ENCODE measurements around the gene LRIT2. TPM values are rescaled to one million over a fixed set of nuclear protein-coding genes. Genes with fewer than 3 reads are reported as not detected.
A peak's percentile ranks its signal among the peaks of the same experiment; 100 is the strongest.

Gene LRIT2
- total RNA-seq, 1 donor from 2014 or later = not detected

DNA sequence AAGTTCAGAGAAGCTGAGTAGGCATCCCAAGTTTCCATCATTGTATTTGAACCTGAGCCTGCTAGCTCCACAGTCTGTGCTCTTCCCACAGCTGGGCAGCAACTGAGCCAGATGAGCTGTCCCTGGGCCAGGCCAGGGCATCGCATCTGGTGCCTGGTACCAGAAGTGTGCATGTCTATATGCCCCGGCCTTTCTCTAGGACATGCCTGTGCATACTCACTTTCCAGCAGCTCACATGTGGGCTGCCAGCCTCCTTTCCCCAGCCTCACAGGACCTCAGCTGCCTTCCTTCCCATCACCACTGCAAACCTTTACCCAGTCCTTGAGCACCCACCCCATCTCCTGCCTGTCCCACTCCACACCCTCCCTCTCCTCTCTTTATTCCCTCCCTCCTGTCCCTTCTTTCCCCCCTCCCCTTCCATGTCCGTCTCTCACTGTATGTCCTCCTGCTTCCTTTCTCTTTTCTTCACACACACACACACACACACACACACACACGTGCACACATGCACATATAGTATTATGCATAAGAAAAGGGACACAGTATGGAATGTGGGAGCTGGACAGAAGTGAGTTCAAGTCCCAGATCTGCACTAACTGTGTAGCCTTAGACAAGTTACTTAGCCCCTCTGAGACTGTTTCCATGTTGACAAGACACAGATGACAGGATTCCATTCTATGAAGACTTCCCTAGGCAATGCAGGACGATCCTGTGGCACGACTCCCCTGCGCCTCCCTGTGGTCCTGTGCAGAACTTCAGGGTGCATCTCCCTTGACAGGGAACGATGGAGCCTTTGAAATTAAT lies 20.1 kb downstream of the LRIT2 start:
- Mint-ChIP-seq H3K4me3 (no peak overlapping the region), H3K27me3 (ENCODE audit: low read depth) (no peaks in the 10 kb centered on the region), H3K27ac (ENCODE audit: unreplicated experiment) (no peak overlapping the region), H3K36me3 (ENCODE audit: low read depth) (no peaks in the 10 kb centered on the region), H3K9me3 (no peaks in the 10 kb centered on the region), H3K4me1 (no peaks in the 10 kb centered on the region)
- peak; percentile 74 for DNase-seq (ENCODE audit: low read depth, low spot score)
- TF ChIP-seq, protein P1, sequence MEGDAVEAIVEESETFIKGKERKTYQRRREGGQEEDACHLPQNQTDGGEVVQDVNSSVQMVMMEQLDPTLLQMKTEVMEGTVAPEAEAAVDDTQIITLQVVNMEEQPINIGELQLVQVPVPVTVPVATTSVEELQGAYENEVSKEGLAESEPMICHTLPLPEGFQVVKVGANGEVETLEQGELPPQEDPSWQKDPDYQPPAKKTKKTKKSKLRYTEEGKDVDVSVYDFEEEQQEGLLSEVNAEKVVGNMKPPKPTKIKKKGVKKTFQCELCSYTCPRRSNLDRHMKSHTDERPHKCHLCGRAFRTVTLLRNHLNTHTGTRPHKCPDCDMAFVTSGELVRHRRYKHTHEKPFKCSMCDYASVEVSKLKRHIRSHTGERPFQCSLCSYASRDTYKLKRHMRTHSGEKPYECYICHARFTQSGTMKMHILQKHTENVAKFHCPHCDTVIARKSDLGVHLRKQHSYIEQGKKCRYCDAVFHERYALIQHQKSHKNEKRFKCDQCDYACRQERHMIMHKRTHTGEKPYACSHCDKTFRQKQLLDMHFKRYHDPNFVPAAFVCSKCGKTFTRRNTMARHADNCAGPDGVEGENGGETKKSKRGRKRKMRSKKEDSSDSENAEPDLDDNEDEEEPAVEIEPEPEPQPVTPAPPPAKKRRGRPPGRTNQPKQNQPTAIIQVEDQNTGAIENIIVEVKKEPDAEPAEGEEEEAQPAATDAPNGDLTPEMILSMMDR (conservative IDR thresholded peaks at IDR 0.05) = peak; percentile 78

- Mint-ChIP-seq H3K36me3 (ENCODE audit: low read depth) (no peaks in the 10 kb centered on the region), H3K9me3 (no peaks in the 10 kb centered on the region), H3K27me3 (ENCODE audit: low read depth) (no peaks in the 10 kb centered on the region), H3K4me3 (no peak overlapping the region), H3K27ac (ENCODE audit: unreplicated experiment) (no peak overlapping the region), H3K4me1 (no peaks in the 10 kb centered on the region)
- TF ChIP-seq, protein P1 (conservative IDR thresholded peaks at IDR 0.05) = no peak
- DNase-seq (ENCODE audit: low read depth, low spot score) = no peak
These were observed 20.7 kb downstream of the LRIT2 start for GRCh38 chr10:84204610-84205009.

DNA sequence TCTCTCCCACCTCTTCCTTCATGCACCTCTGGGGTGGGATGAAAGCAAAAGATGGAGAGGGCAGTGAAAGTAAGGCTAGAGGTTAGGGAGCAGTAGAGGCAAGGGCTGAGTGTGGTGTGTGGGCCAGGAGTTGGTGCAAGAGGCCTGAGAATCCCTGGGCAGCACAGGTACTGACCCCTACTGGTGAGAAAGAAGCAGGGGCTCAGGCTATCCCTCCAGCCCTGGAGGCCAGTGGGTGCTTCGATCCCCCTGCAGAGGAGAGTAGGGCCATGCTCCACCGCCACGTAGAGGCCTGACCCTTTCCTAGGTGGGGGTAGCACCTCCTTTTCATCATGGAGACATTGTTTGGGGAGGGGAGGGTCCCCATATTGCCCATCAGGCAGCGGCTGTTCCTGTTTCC lies 21.2 kb downstream of the LRIT2 start:
- Mint-ChIP-seq H3K27me3 (ENCODE audit: low read depth) (no peaks in the 10 kb centered on the region), H3K4me3 (no peak overlapping the region), H3K36me3 (ENCODE audit: low read depth) (no peaks in the 10 kb centered on the region), H3K4me1 (no peaks in the 10 kb centered on the region), H3K27ac (ENCODE audit: unreplicated experiment) (no peak overlapping the region), H3K9me3 (no peaks in the 10 kb centered on the region)
- TF ChIP-seq, protein P1 (conservative IDR thresholded peaks at IDR 0.05) = peak; percentile 39
- no peak for DNase-seq (ENCODE audit: low read depth, low spot score)

DNA sequence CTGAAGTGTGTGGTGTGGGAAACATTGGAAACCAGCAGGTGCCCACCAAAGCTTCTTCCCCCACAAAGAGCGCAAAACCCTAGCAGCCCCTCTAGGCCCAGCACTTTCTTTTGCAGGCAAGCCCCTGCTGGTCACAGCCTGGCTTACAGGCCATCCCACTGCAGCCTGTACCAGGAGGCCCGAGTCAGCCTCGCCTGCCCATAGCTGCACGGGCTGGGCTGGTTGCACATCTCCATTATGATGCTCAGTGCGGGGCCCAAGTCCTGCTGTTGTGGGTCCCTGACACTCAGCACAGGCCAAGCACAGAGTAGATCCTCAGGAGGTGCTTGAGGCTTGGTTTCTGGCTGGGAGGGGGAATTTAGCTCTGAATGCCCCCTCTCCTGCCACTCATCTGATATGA lies 23.0 kb downstream of the LRIT2 start:
- Mint-ChIP-seq H3K27me3 (ENCODE audit: low read depth) (no peaks in the 10 kb centered on the region), H3K4me3 (no peak overlapping the region), H3K27ac (ENCODE audit: unreplicated experiment) (no peak overlapping the region), H3K4me1 (no peaks in the 10 kb centered on the region), H3K36me3 (ENCODE audit: low read depth) (no peaks in the 10 kb centered on the region), H3K9me3 (no peaks in the 10 kb centered on the region)
- TF ChIP-seq, protein P1 (conservative IDR thresholded peaks at IDR 0.05) = no peak
- DNase-seq (ENCODE audit: low read depth, low spot score) = no peak

DNA sequence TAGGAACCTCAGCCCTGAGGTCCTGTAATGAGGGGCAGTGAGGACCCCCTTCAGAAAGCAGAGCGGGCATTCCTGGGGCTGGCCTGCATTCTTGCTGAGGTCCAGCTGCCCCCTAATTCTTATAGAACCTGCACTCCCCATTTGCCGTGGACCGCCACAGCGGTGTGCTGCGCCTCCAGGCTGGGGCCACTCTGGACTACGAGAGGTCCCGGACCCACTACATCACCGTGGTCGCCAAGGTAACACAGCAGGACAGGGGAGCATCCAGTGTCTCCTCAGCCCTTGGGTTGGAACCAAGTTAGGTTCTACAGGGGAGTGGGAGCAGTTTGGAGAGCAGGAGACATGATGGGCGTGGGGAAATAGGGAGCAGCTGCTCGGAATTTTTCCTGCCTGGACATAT lies 23.7 kb downstream of the LRIT2 start:
- no peaks in the 10 kb centered on the region for H3K27me3 Mint-ChIP-seq (ENCODE audit: low read depth)
- H3K4me1 Mint-ChIP-seq = no peaks in the 10 kb centered on the region
- DNase-seq (ENCODE audit: low read depth, low spot score) = no peak
- no peaks in the 10 kb centered on the region for H3K36me3 Mint-ChIP-seq (ENCODE audit: low read depth)
- TF ChIP-seq, protein P1 (conservative IDR thresholded peaks at IDR 0.05) = no peak
- H3K4me3 Mint-ChIP-seq = no peak overlapping the region
- H3K27ac Mint-ChIP-seq (ENCODE audit: unreplicated experiment) = no peak overlapping the region
- H3K9me3 Mint-ChIP-seq = no peaks in the 10 kb centered on the region
